ENCODE measurements around the gene WWOX. TPM values are rescaled to one million over a fixed set of nuclear protein-coding genes. Genes with fewer than 3 reads are reported as not detected.
A peak's percentile ranks its signal among the peaks of the same experiment; 100 is the strongest.

WWOX gene
- total and polyA plus RNA-seq, 2 of the 8 experiments (the other 6 are each of a cell fraction or from before 2014, with no cell fraction given): 5.4 to 16.7 TPM

- Histone ChIP-seq H3K9ac (replicated peaks in 1 of 4; ENCODE audit: extremely low read depth in 1 of 4, low read depth in 3 of 4, low read length in 3 of 4) (no peak overlapping the region), H3K27ac (ENCODE audit: low read depth, low read length) (no peak overlapping the region), H2BK15ac (ENCODE audit: low read length) (no peak overlapping the region), H3K18ac (ENCODE audit: extremely low read depth, low read length) (no peak overlapping the region), H3K14ac (ENCODE audit: insufficient read length) (no peak overlapping the region), H3K4me1 (replicated peaks in 1 of 4; ENCODE audit: control insufficient read depth in 3 of 4, insufficient read depth in 4 of 4, low read length in 3 of 4) (peaks cover 5 to 17% (median 7%) of the 10 kb centered on the region in 4 experiments; a peak in 6 of 7 replicates), H2BK12ac (ENCODE audit: low read depth, low read length) (no peak overlapping the region), H3K23ac (ENCODE audit: insufficient read length) (no peak overlapping the region), H3K4me2 (ENCODE audit: insufficient read depth in 1 of 2, low read depth in 2 of 2, low read length in 2 of 2) (no peak overlapping the region), H3K27me3 (replicated peaks in 1 of 4; ENCODE audit: control insufficient read depth in 3 of 4, extremely low read depth in 1 of 4, insufficient read depth in 3 of 4, low read length in 3 of 4) (no peaks in the 10 kb centered on the region), H2BK120ac (replicated peaks; ENCODE audit: low read depth, low read length) (no peak overlapping the region), H3K4ac (replicated peaks; ENCODE audit: insufficient read length, low read depth, low read length) (no peak overlapping the region), H4K8ac (ENCODE audit: extremely low read depth, insufficient read depth, low read length) (no peak overlapping the region), H3K23me2 (ENCODE audit: low read depth, low read length) (no peaks in the 10 kb centered on the region; the same call in 1 of the 2 replicates), H3K79me1 (ENCODE audit: low read depth, low read length) (no peaks in the 10 kb centered on the region), H4K91ac (replicated peaks; ENCODE audit: insufficient read length, low read length) (peak overlapping the region; percentile 11), H2AFZ (ENCODE audit: low read length) (no peak overlapping the region), H4K20me1 (replicated peaks in 1 of 2; ENCODE audit: control insufficient read depth in 1 of 2, insufficient read depth in 2 of 2, low read length in 2 of 2) (no peaks in the 10 kb centered on the region), H4K5ac (ENCODE audit: insufficient read length, low read depth, low read length) (no peak overlapping the region), H2BK5ac (ENCODE audit: low read depth, low read length) (no peak overlapping the region), H3K36me3 (ENCODE audit: control insufficient read depth in 2 of 4, insufficient read depth in 4 of 4, low read length in 3 of 4) (no peaks in the 10 kb centered on the region), H2BK20ac (ENCODE audit: low read length) (no peak overlapping the region; the same call in 1 of the 2 replicates), H3K4me3 (ENCODE audit: extremely low read depth in 1 of 4, insufficient read depth in 2 of 4, low read depth in 3 of 4, low read length in 4 of 4) (no peak overlapping the region), H3K79me2 (ENCODE audit: control insufficient read depth in 1 of 2, insufficient read depth in 2 of 2, low read length in 2 of 2) (no peaks in the 10 kb centered on the region), H3K56ac (replicated peaks; ENCODE audit: insufficient read length, low read depth, low read length) (no peak overlapping the region), H3K9me3 (ENCODE audit: insufficient read depth in 2 of 2, low read depth in 1 of 2, low read length in 1 of 2) (peaks cover 6 to 7% of the 10 kb centered on the region in 2 experiments; a peak in 2 of 4 replicates), H2AK5ac (ENCODE audit: low read depth, low read length) (no peak overlapping the region)
- 96% methylated on average over 4 of the region's 4 CpGs; no CpG with 5 or more reads in 1 of the 2 experiments for WGBS, 2 experiments (ENCODE audit: extremely low coverage in 1 of 2, insufficient coverage in 1 of 2, insufficient read length in 1 of 2, insufficient replicate concordance in 2 of 2, low coverage in 1 of 2, low lambda C conversion rate in 2 of 2, missing lambda C conversion rate in 1 of 2)
- TF ChIP-seq BRCA1 (IDR thresholded peaks at IDR 0.05; ENCODE audit: low read depth, low read length) (no peak), ZNF274 (IDR thresholded peaks at IDR 0.05; ENCODE audit: borderline replicate concordance, extremely low read depth, low read length) (no peak), TCF12 (IDR thresholded peaks at IDR 0.05; ENCODE audit: low read depth, low read length) (no peak), SUZ12 (IDR thresholded peaks at IDR 0.05; ENCODE audit: low read length) (no peak), RNF2 (IDR thresholded peaks at IDR 0.05; ENCODE audit: borderline replicate concordance, low read depth, low read length, missing control alignments, poor library complexity, severe bottlenecking) (no peak), SP2 (IDR thresholded peaks at IDR 0.05; ENCODE audit: low read length) (no peak), NANOG (IDR thresholded peaks at IDR 0.05; ENCODE audit: insufficient read depth, low read depth, low read length, poor library complexity, severe bottlenecking) (no peak)
- ChIA-PET POLR2A (ENCODE audit: partially characterized antibody) (no interaction called here), CTCF (ENCODE audit: partially characterized antibody) (interaction anchor here (0.7 kb wide), 1 partner anchor 22 kb away, joined by 3 read pairs; no protein-coding TSS in a partner anchor)
- FAIRE-seq (no peak), DNase-seq (ENCODE audit: low read depth in 1 of 2, low spot score in 2 of 2) (no peak)
Measured at GRCh38 chr16:79171504-79171903, 1072.0 kb downstream of the WWOX start.

All from H1 (cell line).